Glutamatergic neuron (in vitro differentiated cells): Measurements from ENCODE around the gene CCKAR. TPM values are rescaled to one million over a fixed set of nuclear protein-coding genes. Genes with fewer than 3 reads are reported as not detected.

Experiments
- DNase-seq: peaks from one replicate; pipeline ENCODE4 v3.0.0; 2022
- H3K27ac Mint-ChIP-seq: one replicate; pipeline ENCODE4 v1.8.0; 2020; ENCODE audit warnings: mild to moderate bottlenecking, mixed read lengths, inconsistent platforms; ENCODE audit not compliant: unreplicated experiment
- H3K27me3 Mint-ChIP-seq: one replicate; pipeline ENCODE4 v1.8.0; 2020; ENCODE audit warnings: mild to moderate bottlenecking, moderate library complexity, mixed read lengths, inconsistent platforms; ENCODE audit not compliant: unreplicated experiment
- H3K36me3 Mint-ChIP-seq: one replicate; pipeline ENCODE4 v1.8.0; 2020; ENCODE audit warnings: mild to moderate bottlenecking, mixed read lengths, inconsistent platforms; ENCODE audit not compliant: unreplicated experiment
- H3K4me1 Mint-ChIP-seq: one replicate; pipeline ENCODE4 v1.8.0; 2020; ENCODE audit warnings: mild to moderate bottlenecking, low read depth, mixed read lengths, inconsistent platforms; ENCODE audit not compliant: unreplicated experiment
- H3K4me3 Mint-ChIP-seq: one replicate; pipeline ENCODE4 v1.8.0; 2020; ENCODE audit warnings: mild to moderate bottlenecking, mixed read lengths, inconsistent platforms; ENCODE audit not compliant: unreplicated experiment
- H3K9me3 Mint-ChIP-seq: one replicate; pipeline ENCODE4 v1.8.0; 2020; ENCODE audit warnings: mild to moderate bottlenecking, moderate library complexity, mixed read lengths, inconsistent platforms; ENCODE audit not compliant: unreplicated experiment
- CTCF ChIP-seq: fragments of 200-600 bp; sonication (generic); IDR thresholded peaks from one replicate; pipeline ENCODE4 v1.5.0; 2021; ENCODE audit not compliant: partially characterized antibody, unreplicated experiment
- total RNA-seq: library from RNA; stranded (reverse); fragmentation: NEBNext Ultra II Directional; extraction: Animal tissue kit (Norgen Biotek cat#: 25700); gene quantifications from one replicate; pipeline ENCODE4 v1.2.1, GENCODE V29; 2021; ENCODE audit not compliant: unreplicated experiment

The CCKAR gene
- total RNA-seq, 1 donor from 2014 or later: not detected

GRCh38 chr4:26447378-26447777, 42.9 kb downstream of the CCKAR start:
- peaks cover 2% of the 10 kb centered on the region for H3K9me3 Mint-ChIP-seq

DNA sequence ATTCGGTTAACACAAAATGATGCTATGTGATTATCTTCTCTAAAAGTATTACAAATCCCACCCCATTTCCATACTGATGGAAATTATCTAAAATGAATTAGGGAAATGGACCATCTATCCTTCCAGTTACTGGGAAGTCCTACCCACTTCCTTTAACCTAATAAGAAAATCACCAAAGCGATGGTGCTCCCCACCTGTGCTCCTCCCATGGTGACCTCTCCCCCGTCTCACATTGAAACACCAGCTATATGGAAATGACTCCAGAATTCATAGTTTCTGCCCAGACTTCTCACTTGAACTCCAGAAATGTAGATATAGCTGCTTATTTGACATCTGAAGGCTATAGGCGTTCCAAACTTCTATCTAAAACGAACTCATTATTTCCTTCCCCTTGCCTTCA, 48.5 kb downstream of the CCKAR start:
- no peaks in the 10 kb centered on the region for H3K4me1 Mint-ChIP-seq
- H3K36me3 Mint-ChIP-seq: peaks cover 34% of the 10 kb centered on the region
- DNase-seq: no peak
- no peak for TF ChIP-seq CTCF
- H3K9me3 Mint-ChIP-seq: peaks cover 3% of the 10 kb centered on the region
- H3K27ac Mint-ChIP-seq: no peak overlapping the region
- peaks cover 1% of the 10 kb centered on the region for H3K27me3 Mint-ChIP-seq
- no peak overlapping the region for H3K4me3 Mint-ChIP-seq

More at GRCh38 chr4:26447378-26447777, 42.9 kb downstream of the CCKAR start:
- H3K27me3 Mint-ChIP-seq: peaks cover 1% of the 10 kb centered on the region
- no peak for TF ChIP-seq CTCF
- peaks cover 2% of the 10 kb centered on the region for H3K4me1 Mint-ChIP-seq
- no peak overlapping the region for H3K4me3 Mint-ChIP-seq
- no peak for DNase-seq
- H3K27ac Mint-ChIP-seq: no peak overlapping the region
- peaks cover 22% of the 10 kb centered on the region for H3K36me3 Mint-ChIP-seq

GRCh38 chr4:26441102-26441501, 49.2 kb downstream of the CCKAR start:
- H3K36me3 Mint-ChIP-seq: peaks cover 34% of the 10 kb centered on the region
- peaks cover 1% of the 10 kb centered on the region for H3K27me3 Mint-ChIP-seq
- H3K27ac Mint-ChIP-seq: no peak overlapping the region
- DNase-seq: no peak
- H3K4me3 Mint-ChIP-seq: no peak overlapping the region
- H3K4me1 Mint-ChIP-seq: no peaks in the 10 kb centered on the region
- H3K9me3 Mint-ChIP-seq: peaks cover 1% of the 10 kb centered on the region
- TF ChIP-seq CTCF: no peak

GRCh38 chr4:26434030-26434639, 56.1 kb downstream of the CCKAR start:
- no peaks in the 10 kb centered on the region for H3K36me3 Mint-ChIP-seq
- H3K9me3 Mint-ChIP-seq: no peaks in the 10 kb centered on the region
- H3K27ac Mint-ChIP-seq: no peak overlapping the region
- TF ChIP-seq CTCF: no peak
- H3K4me3 Mint-ChIP-seq: no peak overlapping the region
- H3K4me1 Mint-ChIP-seq: no peaks in the 10 kb centered on the region
- DNase-seq: no peak
- no peaks in the 10 kb centered on the region for H3K27me3 Mint-ChIP-seq

DNA sequence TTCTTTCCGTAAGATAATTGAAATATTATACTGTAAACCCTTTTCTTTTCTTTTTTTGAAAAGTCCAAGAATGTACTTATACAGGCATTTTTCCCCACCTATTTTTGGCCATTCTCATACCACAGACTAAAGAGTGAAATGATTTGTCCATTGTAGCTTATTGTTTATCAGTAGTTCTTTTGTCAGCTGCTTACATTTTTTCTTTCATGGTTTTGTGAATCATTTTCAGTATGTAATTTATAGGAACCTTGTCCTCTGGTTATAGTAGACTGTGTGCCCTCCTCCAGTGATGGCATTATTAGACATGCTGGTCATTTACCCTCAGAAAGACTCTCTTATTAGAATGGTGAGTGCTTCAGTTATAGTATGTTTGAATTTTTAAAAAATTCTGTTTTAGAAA, 56.7 kb downstream of the CCKAR start:
- no peaks in the 10 kb centered on the region for H3K27me3 Mint-ChIP-seq
- no peaks in the 10 kb centered on the region for H3K36me3 Mint-ChIP-seq
- H3K9me3 Mint-ChIP-seq: no peaks in the 10 kb centered on the region
- no peak overlapping the region for H3K27ac Mint-ChIP-seq
- no peak for TF ChIP-seq CTCF
- DNase-seq: no peak
- no peak overlapping the region for H3K4me3 Mint-ChIP-seq
- no peaks in the 10 kb centered on the region for H3K4me1 Mint-ChIP-seq
